H9 (cell line): ENCODE data around the gene SPANXN2. TPM values are rescaled to one million over a fixed set of nuclear protein-coding genes. Genes with fewer than 3 reads are reported as not detected.

Experiments
- DNase-seq: peaks from one replicate; pipeline ENCODE4 v3.0.0-alpha.2; 2017
- H2AFZ ChIP-seq: one replicate; pipeline ENCODE4 v1.6.1; 2013; ENCODE audit warnings: mild to moderate bottlenecking, low read length, control low read depth, moderate library complexity
- H2AK5ac ChIP-seq: 2 replicates; pipeline ENCODE4 v1.6.1; 2013; ENCODE audit warnings: low read length, control low read depth, mixed read lengths; ENCODE audit not compliant: insufficient read length
- H2BK120ac ChIP-seq: one replicate; pipeline ENCODE4 v1.6.1; 2013; ENCODE audit warnings: low read depth, mild to moderate bottlenecking, low read length, control low read depth, inconsistent platforms; ENCODE audit not compliant: poor library complexity, severe bottlenecking
- H2BK12ac ChIP-seq: 2 replicates; pipeline ENCODE4 v1.6.1; 2013; ENCODE audit warnings: low read length, control low read depth, mixed read lengths, low read depth; ENCODE audit not compliant: insufficient read length
- H2BK15ac ChIP-seq: 2 replicates; pipeline ENCODE4 v1.6.1; 2013; ENCODE audit warnings: low read depth, low read length, control low read depth
- H2BK20ac ChIP-seq: one replicate; pipeline ENCODE4 v1.6.1; 2013; ENCODE audit warnings: low read depth, mild to moderate bottlenecking, low read length, control low read depth, inconsistent platforms; ENCODE audit not compliant: poor library complexity, severe bottlenecking
- H2BK5ac ChIP-seq: 2 replicates; pipeline ENCODE4 v1.6.1; 2013; ENCODE audit warnings: low read length, control low read depth, mixed read lengths; ENCODE audit not compliant: insufficient read length
- H3K14ac ChIP-seq: 2 replicates; pipeline ENCODE4 v1.6.1; 2013; ENCODE audit warnings: low read length, control low read depth; ENCODE audit not compliant: insufficient read depth
- H3K18ac ChIP-seq: 2 replicates; pipeline ENCODE4 v1.6.1; 2013; ENCODE audit warnings: low read depth, mild to moderate bottlenecking, mixed read lengths, low read length, control low read depth; ENCODE audit not compliant: insufficient read length
- H3K23ac ChIP-seq: 2 replicates; pipeline ENCODE4 v1.6.1; 2013; ENCODE audit warnings: low read length, control low read depth, mixed read lengths, low read depth; ENCODE audit not compliant: insufficient read length
- H3K23me2 ChIP-seq: 2 replicates; pipeline ENCODE4 v1.6.1; 2013; ENCODE audit warnings: low read depth, mild to moderate bottlenecking, mixed read lengths, low read length, control low read depth; ENCODE audit not compliant: insufficient read length, poor library complexity, severe bottlenecking
- H3K27ac ChIP-seq: 2 replicates; pipeline ENCODE4 v1.5.1; 2013; ENCODE audit warnings: low read length, control low read depth, mixed read lengths, low read depth; ENCODE audit not compliant: insufficient read length
- H3K27me3 ChIP-seq: 2 replicates; pipeline ENCODE4 v1.6.1; 2013; ENCODE audit warnings: low read length, control low read depth, inconsistent platforms; ENCODE audit not compliant: insufficient read depth
- H3K4ac ChIP-seq: 2 replicates; pipeline ENCODE4 v1.6.1; 2013; ENCODE audit warnings: low read depth, mild to moderate bottlenecking, control low read depth, inconsistent platforms, low read length, moderate library complexity
- H3K4me1 ChIP-seq: 2 replicates; pipeline ENCODE4 v1.6.1; 2013; ENCODE audit warnings: low read length, control low read depth, inconsistent platforms; ENCODE audit not compliant: insufficient read depth
- H3K4me2 ChIP-seq: 2 replicates; pipeline ENCODE4 v1.6.1; 2013; ENCODE audit warnings: low read length, control low read depth, mixed read lengths; ENCODE audit not compliant: insufficient read length, insufficient read depth
- H3K56ac ChIP-seq: 2 replicates; pipeline ENCODE4 v1.6.1; 2013; ENCODE audit warnings: low read depth, mild to moderate bottlenecking, mixed read lengths, low read length, control low read depth; ENCODE audit not compliant: insufficient read length
- H3K79me1 ChIP-seq: 2 replicates; pipeline ENCODE4 v1.6.1; 2013; ENCODE audit warnings: low read depth, mild to moderate bottlenecking, moderate library complexity, low read length, control low read depth, inconsistent platforms; ENCODE audit not compliant: insufficient read depth, poor library complexity, severe bottlenecking
- H3K79me2 ChIP-seq: 2 replicates; pipeline ENCODE4 v1.6.1; 2013; ENCODE audit warnings: low read length, control low read depth, inconsistent platforms; ENCODE audit not compliant: insufficient read depth
- H3K9ac ChIP-seq: 2 replicates; pipeline ENCODE4 v1.6.1; 2013; ENCODE audit warnings: low read length, control low read depth, mixed read lengths; ENCODE audit not compliant: insufficient read length; ENCODE audit errors: extremely low read depth
- H3K9me3 ChIP-seq: one replicate; pipeline ENCODE4 v1.6.1; 2013; ENCODE audit warnings: low read depth, low read length, inconsistent platforms; ENCODE audit not compliant: control insufficient read depth
- H3T11ph ChIP-seq: one replicate; pipeline ENCODE4 v1.6.1; 2013; ENCODE audit warnings: mild to moderate bottlenecking, low read length, control low read depth, inconsistent platforms
- H4K20me1 ChIP-seq: one replicate; pipeline ENCODE4 v1.6.1; 2013; ENCODE audit not compliant: control insufficient read depth, insufficient read length, insufficient read depth
- H4K5ac ChIP-seq: 2 replicates; pipeline ENCODE4 v1.6.1; 2013; ENCODE audit warnings: low read depth, mild to moderate bottlenecking, mixed read lengths, low read length, control low read depth; ENCODE audit not compliant: insufficient read length
- H4K8ac ChIP-seq: replicated peaks from 2 replicates; pipeline ENCODE4 v1.6.1; 2013; ENCODE audit warnings: low read length, control low read depth, mixed read lengths, low read depth; ENCODE audit not compliant: insufficient read length
- H4K91ac ChIP-seq: 2 replicates; pipeline ENCODE4 v1.6.1; 2013; ENCODE audit warnings: low read depth, mild to moderate bottlenecking, moderate library complexity, mixed read lengths, low read length, control low read depth; ENCODE audit not compliant: insufficient read length
- H3K27ac Mint-ChIP-seq, 3 experiments: 2 replicates in 2 of 3; 3 replicates in 1 of 3; pipeline ENCODE4 v1.8.0; 2020 to 2021; ENCODE audit warnings: mixed read lengths in 3 of 3, mild to moderate bottlenecking in 1 of 3, moderate library complexity in 1 of 3
- H3K27me3 Mint-ChIP-seq: 2 replicates; pipeline ENCODE4 v1.8.0; 2021; ENCODE audit warnings: low read depth, mild to moderate bottlenecking, moderate library complexity, mixed read lengths
- H3K36me3 Mint-ChIP-seq, 3 experiments: 2 replicates in 2 of 3; 3 replicates in 1 of 3; pipeline ENCODE4 v1.8.0; 2020 to 2021; ENCODE audit warnings: low read depth in 3 of 3, mixed read lengths in 3 of 3; ENCODE audit not compliant: insufficient read depth in 1 of 3
- H3K4me1 Mint-ChIP-seq, 2 experiments: 2 replicates each; pipeline ENCODE4 v1.8.0; 2020; ENCODE audit warnings: mixed read lengths in 2 of 2
- H3K4me3 Mint-ChIP-seq, 2 experiments: 2 replicates in 1 of 2; 3 replicates in 1 of 2; pipeline ENCODE4 v1.8.0; 2020 to 2021; ENCODE audit warnings: mild to moderate bottlenecking in 2 of 2, mixed read lengths in 2 of 2, moderate library complexity in 1 of 2
- H3K9me3 Mint-ChIP-seq, 2 experiments: 2 replicates in 1 of 2; 3 replicates in 1 of 2; pipeline ENCODE4 v1.8.0; 2020; ENCODE audit warnings: mild to moderate bottlenecking in 2 of 2, mixed read lengths in 2 of 2, moderate library complexity in 1 of 2
- WGBS: extraction: QIAGEN DNeasy Blood & Tissue Kit; methylation state at CpG from one replicate; pipeline ENCODE4 v1.1.7; 2013; ENCODE audit warnings: missing lambda C conversion rate, low lambda C conversion rate, mixed read lengths; ENCODE audit not compliant: insufficient read length; ENCODE audit errors: extremely low coverage; 5-methylcytosine and 5-hydroxymethylcytosine counted together
- total RNA-seq: library from RNA; stranded (reverse); gene quantifications from 2 replicates; pipeline ENCODE4 v1.2.1, GENCODE V29; 2021
- TF ChIP-seq, protein P1 (sequence below): fragments of 200-600 bp; sonication (generic); conservative IDR thresholded peaks from 3 replicates; pipeline ENCODE4 v1.8.0; 2021; ENCODE audit warnings: antibody characterized with exemption, mild to moderate bottlenecking

SPANXN2 gene
- total RNA-seq, 1 experiment from 2014 or later, result not detected

DNA sequence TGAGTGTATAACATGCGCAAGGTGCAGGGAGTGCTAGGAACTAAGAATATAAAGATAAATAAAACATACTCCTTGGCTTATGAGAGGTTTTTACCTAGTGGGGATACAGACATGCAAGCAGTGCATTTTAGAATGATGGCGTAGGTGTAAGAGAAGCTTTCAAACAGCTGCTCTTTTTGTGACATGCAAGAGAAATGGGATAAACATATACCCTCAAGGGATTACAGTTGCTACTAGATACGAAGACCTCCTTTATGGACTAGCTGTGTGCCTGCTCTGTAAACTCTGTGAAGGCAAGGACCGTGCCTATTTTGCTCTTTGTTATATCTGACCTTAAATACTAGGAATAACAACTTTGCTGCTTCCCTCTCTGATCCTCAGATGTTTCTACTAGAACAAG is 45.6 kb downstream of the SPANXN2 start:
- Histone ChIP-seq H2BK12ac (no peak overlapping the region), H2BK5ac (no peak overlapping the region), H3K27me3 (no peaks in the 10 kb centered on the region), H4K8ac (no peak overlapping the region), H2AFZ (no peak overlapping the region), H3K27ac (no peak overlapping the region), H3K14ac (no peak overlapping the region), H4K5ac (no peak overlapping the region), H3K4me2 (no peak overlapping the region), H3K18ac (no peak overlapping the region), H2AK5ac (no peak overlapping the region), H3K4ac (no peak overlapping the region), H2BK15ac (no peak overlapping the region), H4K91ac (no peak overlapping the region), H3K23me2 (no peaks in the 10 kb centered on the region), H2BK120ac (no peak overlapping the region), H3K9me3 (peaks cover 31% of the 10 kb centered on the region), H4K20me1 (no peaks in the 10 kb centered on the region), H3K56ac (no peak overlapping the region), H3K4me1 (no peaks in the 10 kb centered on the region), H3T11ph (no peak overlapping the region), H2BK20ac (no peak overlapping the region), H3K23ac (no peak overlapping the region), H3K9ac (no peak overlapping the region), H3K79me2 (no peaks in the 10 kb centered on the region), H3K79me1 (no peaks in the 10 kb centered on the region)
- H3K9me3 Mint-ChIP-seq, result peaks cover 63 to 66% of the 10 kb centered on the region in 2 experiments
- H3K36me3 Mint-ChIP-seq, result no peaks in the 10 kb centered on the region; a peak in 3 of 7 replicates
- no peaks in the 10 kb centered on the region for H3K4me1 Mint-ChIP-seq
- no peak for DNase-seq
- no peak overlapping the region for H3K4me3 Mint-ChIP-seq
- no CpG with 5 or more reads among the region's 4 CpGs for WGBS
- TF ChIP-seq, protein P1, sequence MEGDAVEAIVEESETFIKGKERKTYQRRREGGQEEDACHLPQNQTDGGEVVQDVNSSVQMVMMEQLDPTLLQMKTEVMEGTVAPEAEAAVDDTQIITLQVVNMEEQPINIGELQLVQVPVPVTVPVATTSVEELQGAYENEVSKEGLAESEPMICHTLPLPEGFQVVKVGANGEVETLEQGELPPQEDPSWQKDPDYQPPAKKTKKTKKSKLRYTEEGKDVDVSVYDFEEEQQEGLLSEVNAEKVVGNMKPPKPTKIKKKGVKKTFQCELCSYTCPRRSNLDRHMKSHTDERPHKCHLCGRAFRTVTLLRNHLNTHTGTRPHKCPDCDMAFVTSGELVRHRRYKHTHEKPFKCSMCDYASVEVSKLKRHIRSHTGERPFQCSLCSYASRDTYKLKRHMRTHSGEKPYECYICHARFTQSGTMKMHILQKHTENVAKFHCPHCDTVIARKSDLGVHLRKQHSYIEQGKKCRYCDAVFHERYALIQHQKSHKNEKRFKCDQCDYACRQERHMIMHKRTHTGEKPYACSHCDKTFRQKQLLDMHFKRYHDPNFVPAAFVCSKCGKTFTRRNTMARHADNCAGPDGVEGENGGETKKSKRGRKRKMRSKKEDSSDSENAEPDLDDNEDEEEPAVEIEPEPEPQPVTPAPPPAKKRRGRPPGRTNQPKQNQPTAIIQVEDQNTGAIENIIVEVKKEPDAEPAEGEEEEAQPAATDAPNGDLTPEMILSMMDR, result no peak
- H3K27me3 Mint-ChIP-seq, result no peaks in the 10 kb centered on the region
- H3K27ac Mint-ChIP-seq, result no peak overlapping the region
